SKM-1 (cell line): ENCODE data around the gene MAPK7.

ENCODE experiments used
- DNase-seq: peaks from one replicate; lab custom pipeline; 2025; ENCODE audit not compliant: unreplicated experiment; lab: John Stamatoyannopoulos, UW

MAPK7 gene

GRCh38 chr17:19378416-19379360 lies at the start of gene MAPK7:
Gene MAPK7, plus strand, starts transcription at chr17:19378498. Its CDS starts 403 bp downstream, at chr17:19378901.
- no peak for DNase-seq

DNA sequence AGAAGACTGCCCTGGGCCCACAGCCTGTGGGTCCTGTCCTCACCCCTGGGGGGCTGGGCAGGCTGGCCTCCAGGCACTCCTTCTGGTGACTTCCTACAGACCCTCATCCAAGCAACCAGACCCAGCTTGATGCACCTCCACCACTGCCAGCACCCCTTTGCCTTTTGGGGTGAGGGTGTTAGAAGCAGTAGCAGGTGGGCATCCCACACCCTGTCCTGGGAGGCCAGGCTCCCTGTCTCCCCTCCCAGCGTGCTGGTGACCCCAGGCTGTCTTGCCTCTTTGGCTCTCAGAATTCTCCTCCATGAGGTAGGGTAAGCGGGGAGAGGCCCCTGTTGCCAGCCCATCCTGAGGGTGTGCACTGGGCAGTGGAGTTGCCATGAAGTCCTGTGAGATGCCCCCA lies 49.2 kb upstream of the MAPK7 start:
- DNase-seq, result no peak

DNA sequence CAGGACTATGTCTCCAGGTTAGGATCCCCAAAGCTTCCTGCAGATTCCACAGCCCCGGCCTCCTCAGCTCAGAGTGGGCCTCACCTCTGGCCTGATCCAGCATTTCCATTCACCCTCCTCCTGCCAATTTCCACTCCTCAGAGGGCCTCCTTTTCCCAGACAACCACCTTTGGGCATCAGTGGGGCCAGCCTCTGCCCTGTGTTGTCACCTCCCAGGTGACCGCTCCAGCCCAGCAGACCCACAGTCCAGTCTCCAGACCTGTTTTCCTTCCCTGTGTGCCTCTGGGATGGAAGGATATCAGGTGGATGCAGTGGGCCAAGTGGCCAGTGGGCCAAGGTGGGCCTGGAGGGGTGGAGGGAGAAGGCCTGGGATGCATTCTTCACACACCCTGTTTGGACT lies 48.5 kb upstream of the MAPK7 start:
- no peak for DNase-seq

DNA sequence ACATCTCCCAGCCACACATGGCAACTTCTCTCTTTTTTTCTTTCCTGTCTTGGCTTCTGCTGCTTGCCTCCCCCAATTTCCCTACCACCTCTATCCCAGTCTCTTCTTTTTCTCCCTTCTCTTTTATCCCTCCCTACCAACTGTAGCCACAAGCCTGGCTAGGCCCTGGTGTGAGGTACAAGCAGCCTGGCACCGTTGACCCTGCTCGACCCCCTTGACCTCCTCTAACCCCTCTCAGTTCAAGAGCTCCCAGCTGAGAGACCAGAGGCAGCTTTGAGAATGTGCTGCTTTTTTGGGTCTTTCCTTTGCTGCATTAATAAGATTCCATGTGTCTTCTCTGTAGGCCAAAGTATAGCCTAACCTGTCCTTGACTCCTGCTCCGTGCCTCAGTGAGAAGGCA lies 48.0 kb upstream of the MAPK7 start:
- no peak for DNase-seq

GRCh38 chr17:19331134-19331533 lies 47.2 kb upstream of the MAPK7 start:
- no peak for DNase-seq

DNA sequence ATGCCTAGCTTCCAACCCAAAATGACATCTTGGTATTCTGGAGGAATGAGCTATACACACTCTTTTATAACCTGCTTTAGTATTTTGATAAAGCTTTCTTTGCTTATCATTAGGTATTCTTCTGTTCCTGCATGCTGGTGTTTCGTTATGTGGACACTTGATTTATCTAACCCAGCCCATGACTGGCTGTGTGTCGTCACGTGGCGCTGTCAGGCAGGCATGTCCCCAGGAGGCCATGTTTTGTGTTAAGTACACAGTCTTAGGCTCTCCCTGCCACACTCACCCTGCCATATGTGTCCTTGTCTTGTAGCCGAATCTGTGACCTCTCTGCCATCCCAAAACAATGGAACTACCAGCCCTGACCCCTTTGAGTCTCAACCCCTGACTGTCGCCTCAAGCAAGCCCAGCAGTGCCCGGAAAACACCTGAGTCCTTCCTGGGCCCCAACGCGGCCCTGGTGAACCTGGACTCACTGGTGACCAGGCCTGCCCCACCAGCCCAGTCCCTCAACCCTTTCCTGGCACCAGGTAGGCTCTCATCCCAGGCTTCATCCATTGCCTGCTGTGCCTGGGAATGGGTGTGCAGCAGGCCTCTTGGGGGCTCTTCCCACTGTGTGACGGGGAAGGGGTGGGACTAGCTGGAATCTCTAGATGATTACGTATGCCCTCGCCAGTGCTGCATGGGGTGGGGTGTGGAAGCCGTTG lies 46.6 kb upstream of the MAPK7 start:
- no peak for DNase-seq

DNA sequence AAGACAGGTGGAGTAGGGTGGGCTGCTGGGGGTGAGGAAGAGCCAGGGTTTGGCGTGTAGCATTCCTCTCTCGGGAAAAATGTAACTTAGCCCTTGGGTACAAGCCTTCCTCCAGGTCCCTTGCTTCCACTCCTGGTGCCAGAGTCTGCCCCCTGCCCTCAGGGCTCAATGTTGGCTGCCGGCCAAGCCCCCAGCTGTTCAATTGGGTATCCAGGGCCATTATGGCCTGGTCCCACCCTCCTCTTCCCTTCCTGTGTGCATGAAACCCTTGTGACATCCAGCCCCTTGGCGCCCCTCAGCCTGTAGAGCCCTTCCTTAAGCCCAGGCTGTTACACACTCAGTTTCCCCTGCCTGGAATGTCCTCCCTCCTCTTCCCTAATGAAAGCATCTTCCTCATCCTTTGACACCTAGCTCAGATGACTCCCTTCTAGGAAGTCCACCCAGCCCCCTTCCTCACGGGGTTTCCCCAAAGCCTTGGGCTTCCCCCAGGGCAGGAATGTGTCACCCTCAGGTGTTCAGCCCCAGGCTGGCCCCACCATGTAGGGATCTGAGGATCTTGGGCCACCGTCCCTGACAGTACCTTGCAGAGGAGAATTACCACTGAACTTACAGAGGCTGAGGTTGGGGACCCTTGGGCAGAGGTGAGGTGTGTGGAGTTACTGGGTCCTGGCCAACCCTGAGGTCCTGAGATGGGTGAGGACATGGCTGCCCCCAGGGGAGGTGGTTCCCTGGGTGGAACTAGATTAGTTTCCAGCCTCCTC lies 45.7 kb upstream of the MAPK7 start:
- DNase-seq, result no peak

- DNase-seq, result no peak
Observed at GRCh38 chr17:19333132-19333440, 45.2 kb upstream of the MAPK7 start.

- DNase-seq, result no peak
Observed at GRCh38 chr17:19333736-19334290, 44.5 kb upstream of the MAPK7 start.

- no peak for DNase-seq
Observed at GRCh38 chr17:19334331-19334730, 44.0 kb upstream of the MAPK7 start.

- no peak for DNase-seq
Observed at GRCh38 chr17:19335951-19336631, 42.2 kb upstream of the MAPK7 start.

GRCh38 chr17:19336938-19337711 lies 41.2 kb upstream of the MAPK7 start:
- no peak for DNase-seq

GRCh38 chr17:19337712-19338023 lies 40.6 kb upstream of the MAPK7 start:
- DNase-seq, result no peak

- DNase-seq, result peak; percentile 38
Observed at GRCh38 chr17:19338031-19338990, 40.0 kb upstream of the MAPK7 start.

- no peak for DNase-seq
Observed at GRCh38 chr17:19339341-19339815, 38.9 kb upstream of the MAPK7 start.

DNA sequence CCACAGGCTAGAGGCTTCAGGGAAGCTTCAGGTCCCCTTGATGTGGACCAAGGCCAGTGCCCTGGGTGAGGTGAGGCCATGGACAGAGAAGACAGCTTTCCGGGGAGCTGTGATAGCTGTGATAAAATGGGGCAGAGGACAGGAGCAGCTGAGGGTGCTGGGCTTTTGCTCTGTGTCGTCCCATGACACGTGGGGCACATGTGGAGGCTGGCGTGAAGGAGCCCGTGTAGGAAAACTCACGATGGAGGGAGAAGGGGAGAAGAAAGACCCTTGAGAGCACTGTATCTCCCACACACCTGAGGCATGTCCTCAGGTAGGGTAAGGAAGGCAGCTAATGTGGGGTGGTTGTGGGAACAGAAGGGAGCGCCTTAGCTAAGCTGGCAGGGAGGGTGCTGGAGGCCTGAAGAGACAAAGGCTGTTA lies 37.1 kb upstream of the MAPK7 start:
- DNase-seq, result no peak

GRCh38 chr17:19341641-19342610 lies 36.4 kb upstream of the MAPK7 start:
- no peak for DNase-seq
